Calu3 (cell line): ENCODE results near the gene SFTA2. TPM values are rescaled to one million over a fixed set of nuclear protein-coding genes. Genes with fewer than 3 reads are reported as not detected.

Experiments used
- BruUV-seq: library from RNA; stranded (reverse); fragments of 400-500 nt; replicated peaks from 2 replicates; lab custom pipeline; 2021; lab: Mats Ljungman, UMichigan
- CTCF ChIA-PET: fragments of 300-600 bp; sonication (Branson Sonifier 250); formaldehyde crosslinking; loops from one replicate; lab custom pipeline; 2022; ENCODE audit warnings: antibody characterized with exemption; lab: Charles Lee
- DNase-seq: peaks from one replicate; pipeline ENCODE4 v3.0.0; 2022
- H3K27ac Mint-ChIP-seq: one replicate; pipeline ENCODE4 v1.8.0; 2022; ENCODE audit warnings: mixed read lengths; ENCODE audit not compliant: unreplicated experiment
- H3K27me3 Mint-ChIP-seq: one replicate; pipeline ENCODE4 v1.8.0; 2022; ENCODE audit warnings: mixed read lengths; ENCODE audit not compliant: unreplicated experiment
- H3K36me3 Mint-ChIP-seq: one replicate; pipeline ENCODE4 v1.8.0; 2022; ENCODE audit warnings: mild to moderate bottlenecking, moderate library complexity, mixed read lengths; ENCODE audit not compliant: insufficient read depth, unreplicated experiment
- H3K4me1 Mint-ChIP-seq: one replicate; pipeline ENCODE4 v1.8.0; 2022; ENCODE audit warnings: mild to moderate bottlenecking, low read depth, mixed read lengths; ENCODE audit not compliant: unreplicated experiment
- H3K4me3 Mint-ChIP-seq: one replicate; pipeline ENCODE4 v1.8.0; 2022; ENCODE audit warnings: mild to moderate bottlenecking, low read depth, moderate library complexity, mixed read lengths; ENCODE audit not compliant: unreplicated experiment
- H3K9me3 Mint-ChIP-seq: one replicate; pipeline ENCODE4 v1.8.0; 2022; ENCODE audit warnings: low read depth, mixed read lengths; ENCODE audit not compliant: unreplicated experiment
- intact Hi-C: fragments of 100-400 bp; cut with micrococcal nuclease; formaldehyde crosslinking; loops from one replicate; pipeline ENCODE4 v1.10.0; 2022; ENCODE audit not compliant: unreplicated experiment
- total RNA-seq: library from RNA; stranded (reverse); gene quantifications from 2 replicates; pipeline ENCODE4 v1.2.3, GENCODE V29; 2022
- TF ChIP-seq, protein P1 (sequence below): fragments of 200-600 bp; IDR thresholded peaks from one replicate; pipeline ENCODE4 v1.8.0; 2022; ENCODE audit warnings: antibody characterized with exemption; ENCODE audit not compliant: unreplicated experiment

The SFTA2 gene
- total RNA-seq, 1 experiment from 2014 or later: 184 TPM

DNA sequence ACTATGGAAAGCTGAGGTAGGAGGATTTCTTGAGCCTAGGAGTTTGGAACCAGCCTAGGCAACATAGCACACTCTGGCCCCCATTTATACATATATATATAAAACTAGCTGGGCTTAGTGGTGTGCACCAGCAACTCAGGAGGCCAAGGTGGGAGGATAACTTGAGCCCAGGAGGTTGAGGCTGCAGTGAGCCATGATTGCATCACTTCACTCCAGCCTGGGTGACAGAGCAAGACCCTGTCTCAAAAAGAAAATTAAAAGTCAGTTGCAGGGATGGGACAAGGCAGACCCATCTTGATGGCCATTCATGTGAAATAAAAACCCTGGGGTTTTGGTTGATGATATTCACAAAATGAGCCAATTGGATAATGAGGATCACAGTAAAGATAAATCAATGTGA, 30.5 kb downstream of the SFTA2 start:
- CTCF ChIA-PET: interaction anchor here (0.9 to 1.5 kb wide), 3 partner anchors 14 to 132 kb away, joined by 3 to 4 read pairs (median 3); no protein-coding TSS in a partner anchor
- Mint-ChIP-seq H3K9me3 (no peaks in the 10 kb centered on the region), H3K27me3 (no peaks in the 10 kb centered on the region), H3K4me1 (peaks cover 8% of the 10 kb centered on the region), H3K36me3 (peaks cover 36% of the 10 kb centered on the region), H3K27ac (no peak overlapping the region), H3K4me3 (no peak overlapping the region)
- intact Hi-C loops: no loop called here
- no TSS peak for BruUV-seq
- TF ChIP-seq, protein P1, sequence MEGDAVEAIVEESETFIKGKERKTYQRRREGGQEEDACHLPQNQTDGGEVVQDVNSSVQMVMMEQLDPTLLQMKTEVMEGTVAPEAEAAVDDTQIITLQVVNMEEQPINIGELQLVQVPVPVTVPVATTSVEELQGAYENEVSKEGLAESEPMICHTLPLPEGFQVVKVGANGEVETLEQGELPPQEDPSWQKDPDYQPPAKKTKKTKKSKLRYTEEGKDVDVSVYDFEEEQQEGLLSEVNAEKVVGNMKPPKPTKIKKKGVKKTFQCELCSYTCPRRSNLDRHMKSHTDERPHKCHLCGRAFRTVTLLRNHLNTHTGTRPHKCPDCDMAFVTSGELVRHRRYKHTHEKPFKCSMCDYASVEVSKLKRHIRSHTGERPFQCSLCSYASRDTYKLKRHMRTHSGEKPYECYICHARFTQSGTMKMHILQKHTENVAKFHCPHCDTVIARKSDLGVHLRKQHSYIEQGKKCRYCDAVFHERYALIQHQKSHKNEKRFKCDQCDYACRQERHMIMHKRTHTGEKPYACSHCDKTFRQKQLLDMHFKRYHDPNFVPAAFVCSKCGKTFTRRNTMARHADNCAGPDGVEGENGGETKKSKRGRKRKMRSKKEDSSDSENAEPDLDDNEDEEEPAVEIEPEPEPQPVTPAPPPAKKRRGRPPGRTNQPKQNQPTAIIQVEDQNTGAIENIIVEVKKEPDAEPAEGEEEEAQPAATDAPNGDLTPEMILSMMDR: no peak
- DNase-seq: no peak

GRCh38 chr6:30900863-30901417, 31.0 kb downstream of the SFTA2 start:
- H3K27ac Mint-ChIP-seq: no peak overlapping the region
- H3K4me3 Mint-ChIP-seq: no peak overlapping the region
- CTCF ChIA-PET: interaction anchor here (0.9 to 1.5 kb wide), 3 partner anchors 15 to 132 kb away, joined by 3 to 4 read pairs (median 3); no protein-coding TSS in a partner anchor
- H3K36me3 Mint-ChIP-seq: peaks cover 41% of the 10 kb centered on the region
- no TSS peak for BruUV-seq
- no peaks in the 10 kb centered on the region for H3K27me3 Mint-ChIP-seq
- H3K9me3 Mint-ChIP-seq: no peaks in the 10 kb centered on the region
- no peak for DNase-seq
- TF ChIP-seq, protein P1: no peak
- intact Hi-C loops: no loop called here
- H3K4me1 Mint-ChIP-seq: peaks cover 8% of the 10 kb centered on the region

DNA sequence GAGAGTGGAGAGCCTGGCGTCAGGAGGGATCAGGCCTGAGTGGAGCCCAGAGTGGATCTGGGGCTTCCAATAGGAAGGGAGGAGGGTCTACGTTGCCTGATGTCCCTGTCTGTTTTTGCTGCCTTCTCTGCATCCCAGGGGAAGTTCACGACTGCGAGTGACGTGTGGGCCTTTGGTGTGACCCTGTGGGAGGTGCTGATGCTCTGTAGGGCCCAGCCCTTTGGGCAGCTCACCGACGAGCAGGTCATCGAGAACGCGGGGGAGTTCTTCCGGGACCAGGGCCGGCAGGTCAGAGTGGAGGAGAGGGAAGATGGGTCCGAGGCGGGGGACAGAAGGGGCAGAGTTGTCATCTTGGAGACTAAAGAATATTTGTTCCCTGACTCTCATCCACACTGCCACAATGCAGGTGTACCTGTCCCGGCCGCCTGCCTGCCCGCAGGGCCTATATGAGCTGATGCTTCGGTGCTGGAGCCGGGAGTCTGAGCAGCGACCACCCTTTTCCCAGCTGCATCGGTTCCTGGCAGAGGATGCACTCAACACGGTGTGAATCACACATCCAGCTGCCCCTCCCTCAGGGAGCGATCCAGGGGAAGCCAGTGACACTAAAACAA, 33.1 kb downstream of the SFTA2 start:
- Mint-ChIP-seq H3K4me1 (peaks cover 8% of the 10 kb centered on the region), H3K9me3 (no peaks in the 10 kb centered on the region), H3K36me3 (peaks cover 62% of the 10 kb centered on the region), H3K27me3 (no peaks in the 10 kb centered on the region), H3K4me3 (no peak overlapping the region), H3K27ac (no peak overlapping the region)
- no peak for DNase-seq
- CTCF ChIA-PET: interaction anchor here (1.5 kb wide), 1 partner anchor 12 kb away, joined by 3 read pairs; no protein-coding TSS in a partner anchor
- TF ChIP-seq, protein P1: no peak
- no TSS peak for BruUV-seq
- intact Hi-C loops: no loop called here

DNA sequence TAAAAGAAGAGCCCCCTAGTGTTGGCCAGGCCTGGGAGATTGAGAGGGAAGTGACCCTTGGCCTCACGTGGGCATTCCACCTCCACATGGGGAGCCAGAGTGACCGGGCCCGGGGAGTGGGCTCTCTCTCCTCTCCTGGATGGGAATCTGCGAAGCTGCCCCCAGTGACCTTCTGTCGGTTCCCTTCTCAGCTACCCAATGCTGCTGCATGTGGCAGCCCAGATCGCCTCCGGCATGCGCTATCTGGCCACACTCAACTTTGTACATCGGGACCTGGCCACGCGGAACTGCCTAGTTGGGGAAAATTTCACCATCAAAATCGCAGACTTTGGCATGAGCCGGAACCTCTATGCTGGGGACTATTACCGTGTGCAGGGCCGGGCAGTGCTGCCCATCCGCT, 34.1 kb downstream of the SFTA2 start:
- Mint-ChIP-seq H3K4me3 (no peak overlapping the region), H3K36me3 (peaks cover 72% of the 10 kb centered on the region), H3K4me1 (peaks cover 6% of the 10 kb centered on the region), H3K27me3 (no peaks in the 10 kb centered on the region), H3K9me3 (no peaks in the 10 kb centered on the region), H3K27ac (no peak overlapping the region)
- no TSS peak for BruUV-seq
- intact Hi-C loops: no loop called here
- TF ChIP-seq, protein P1: no peak
- CTCF ChIA-PET: interaction anchor here (1.5 kb wide), 1 partner anchor 11 kb away, joined by 3 read pairs; no protein-coding TSS in a partner anchor
- no peak for DNase-seq
